ENCODE measurements around the gene C1S. TPM values are rescaled to one million over a fixed set of nuclear protein-coding genes. Genes with fewer than 3 reads are reported as not detected.
A peak's percentile ranks its signal among the peaks of the same experiment; 100 is the strongest.

The C1S gene
- total RNA-seq, 4 donors from 2014 or later = 58.1 to 90.8 (median 85.9) TPM

DNA sequence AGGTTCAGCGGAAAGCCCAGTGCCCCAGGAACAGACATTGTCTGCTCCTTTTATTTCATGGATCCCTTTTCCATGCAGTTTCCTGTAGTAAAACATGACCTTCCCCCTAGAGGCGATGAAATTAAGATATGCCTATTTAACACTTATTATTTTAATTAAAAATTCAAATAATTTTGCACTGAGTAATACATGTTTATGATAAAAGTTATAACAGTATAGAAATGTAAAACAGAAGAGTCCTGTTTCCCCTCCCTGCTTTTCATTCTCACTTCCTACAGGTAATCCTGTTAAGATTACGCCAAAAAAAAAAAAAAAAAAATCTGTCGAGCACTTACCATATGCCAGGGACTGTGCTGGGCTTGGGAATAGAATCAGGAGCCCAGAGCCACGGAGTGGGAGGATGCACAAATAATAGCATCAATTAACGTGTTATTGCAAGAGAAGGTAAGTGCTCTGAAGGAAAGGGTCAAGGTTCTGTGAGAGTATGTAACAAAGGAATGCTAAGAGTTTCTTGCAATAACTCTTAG, 41.4 kb upstream of the C1S start:
- intact Hi-C loops (cut with DNase I; ENCODE audit: low total_unique reads) = loop anchor here (1.0 to 5.0 kb wide), 3 partner anchors 95 to 267 kb away; partner anchors contain the start of gene MLF2
- in situ Hi-C loops (cut with MboI; ENCODE audit: low sequenced_read_pairs in 4 of 4) = no loop called here
- no peaks in the 10 kb centered on the region for H3K27me3 ChIP-seq
- H3K4me1 ChIP-seq = peaks cover 30 to 36% of the 10 kb centered on the region in 2 donors
- no peaks in the 10 kb centered on the region for H3K9me3 ChIP-seq
- ATAC-seq (no peak), DNase-seq (no peak)
- H3K36me3 ChIP-seq = no peaks in the 10 kb centered on the region
- TF ChIP-seq, protein P1, sequence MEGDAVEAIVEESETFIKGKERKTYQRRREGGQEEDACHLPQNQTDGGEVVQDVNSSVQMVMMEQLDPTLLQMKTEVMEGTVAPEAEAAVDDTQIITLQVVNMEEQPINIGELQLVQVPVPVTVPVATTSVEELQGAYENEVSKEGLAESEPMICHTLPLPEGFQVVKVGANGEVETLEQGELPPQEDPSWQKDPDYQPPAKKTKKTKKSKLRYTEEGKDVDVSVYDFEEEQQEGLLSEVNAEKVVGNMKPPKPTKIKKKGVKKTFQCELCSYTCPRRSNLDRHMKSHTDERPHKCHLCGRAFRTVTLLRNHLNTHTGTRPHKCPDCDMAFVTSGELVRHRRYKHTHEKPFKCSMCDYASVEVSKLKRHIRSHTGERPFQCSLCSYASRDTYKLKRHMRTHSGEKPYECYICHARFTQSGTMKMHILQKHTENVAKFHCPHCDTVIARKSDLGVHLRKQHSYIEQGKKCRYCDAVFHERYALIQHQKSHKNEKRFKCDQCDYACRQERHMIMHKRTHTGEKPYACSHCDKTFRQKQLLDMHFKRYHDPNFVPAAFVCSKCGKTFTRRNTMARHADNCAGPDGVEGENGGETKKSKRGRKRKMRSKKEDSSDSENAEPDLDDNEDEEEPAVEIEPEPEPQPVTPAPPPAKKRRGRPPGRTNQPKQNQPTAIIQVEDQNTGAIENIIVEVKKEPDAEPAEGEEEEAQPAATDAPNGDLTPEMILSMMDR (IDR thresholded peaks at IDR 0.05 in 4 of 5, conservative IDR thresholded peaks at IDR 0.05 in 1 of 5) = peak in 1 of 5 experiments; percentile 2
- no peak for TF ChIP-seq POLR2A (IDR thresholded peaks at IDR 0.05)
- H3K4me3 ChIP-seq = peak overlapping the region; percentile 49 to 95 (median 84)
- H3K27ac ChIP-seq = peak overlapping the region; percentile 91 to 98 (median 95)

DNA sequence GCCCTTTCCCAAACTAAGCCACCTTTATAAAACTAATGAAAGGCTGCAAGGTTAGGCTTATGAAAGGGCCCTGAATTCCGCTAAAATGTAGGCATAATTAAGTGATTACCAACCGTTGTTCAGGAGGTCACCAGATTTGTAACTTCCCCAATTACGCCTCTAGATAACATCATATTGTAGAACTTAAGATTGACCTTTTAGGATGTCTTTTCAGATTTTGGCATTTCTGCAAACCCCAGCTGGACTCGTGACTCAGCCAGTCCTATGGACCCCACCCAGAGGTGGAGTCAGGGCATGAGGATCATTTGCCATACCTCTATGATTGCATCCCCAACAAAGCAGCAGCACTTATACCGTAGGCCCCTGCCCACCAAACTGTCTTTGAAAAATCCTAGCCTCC, 38.6 kb upstream of the C1S start:
- no peaks in the 10 kb centered on the region for H3K27me3 ChIP-seq
- TF ChIP-seq, protein P1 (IDR thresholded peaks at IDR 0.05 in 4 of 5, conservative IDR thresholded peaks at IDR 0.05 in 1 of 5) = no peak
- no peak for TF ChIP-seq POLR2A (IDR thresholded peaks at IDR 0.05)
- no peak overlapping the region for H3K4me3 ChIP-seq
- DNase-seq = no peak
- H3K9me3 ChIP-seq = no peaks in the 10 kb centered on the region
- no peak overlapping the region for H3K27ac ChIP-seq
- in situ Hi-C loops (cut with MboI; ENCODE audit: low sequenced_read_pairs in 4 of 4) (no loop called here), intact Hi-C loops (cut with DNase I; ENCODE audit: low total_unique reads) (no loop called here)
- no peaks in the 10 kb centered on the region for H3K36me3 ChIP-seq
- ATAC-seq = no peak
- peaks cover 3 to 14% of the 10 kb centered on the region in 2 donors for H3K4me1 ChIP-seq

- Histone ChIP-seq H3K4me1 (peaks cover 0 to 5% of the 10 kb centered on the region in 2 donors), H3K27me3 (no peaks in the 10 kb centered on the region), H3K9me3 (no peaks in the 10 kb centered on the region), H3K27ac (no peak overlapping the region), H3K36me3 (no peaks in the 10 kb centered on the region), H3K4me3 (no peak overlapping the region)
- TF ChIP-seq, protein P1 (IDR thresholded peaks at IDR 0.05 in 4 of 5, conservative IDR thresholded peaks at IDR 0.05 in 1 of 5) = no peak
- no peak for TF ChIP-seq POLR2A (IDR thresholded peaks at IDR 0.05)
- ATAC-seq = no peak
- in situ Hi-C loops (cut with MboI; ENCODE audit: low sequenced_read_pairs in 4 of 4) = no loop called here
- intact Hi-C loops (cut with DNase I; ENCODE audit: low total_unique reads) = no loop called here
- no peak for DNase-seq
Observed at GRCh38 chr12:7023114-7023513, 37.4 kb upstream of the C1S start.

DNA sequence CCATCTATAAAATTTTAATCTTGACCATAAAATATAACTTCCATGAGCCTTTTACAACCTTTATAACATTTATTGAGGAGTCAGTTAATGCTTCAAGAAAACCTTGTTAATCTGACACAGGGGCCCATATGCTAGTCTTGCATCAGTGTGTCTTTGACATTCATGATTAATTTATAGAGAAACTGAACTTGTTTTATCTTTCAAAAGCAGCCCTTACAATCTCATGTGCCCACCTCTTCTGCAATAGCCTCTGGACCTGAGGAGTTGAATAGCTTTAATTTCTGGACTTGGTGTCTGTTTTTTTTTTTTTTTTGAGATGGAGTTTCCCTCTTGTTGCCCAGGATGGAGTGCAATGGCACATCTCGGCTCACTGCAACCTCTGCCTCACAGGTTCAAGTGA, 33.7 kb upstream of the C1S start:
- TF ChIP-seq, protein P1 (IDR thresholded peaks at IDR 0.05 in 4 of 5, conservative IDR thresholded peaks at IDR 0.05 in 1 of 5) = no peak
- TF ChIP-seq POLR2A (IDR thresholded peaks at IDR 0.05) = no peak
- Histone ChIP-seq H3K27me3 (no peaks in the 10 kb centered on the region), H3K9me3 (no peaks in the 10 kb centered on the region), H3K4me1 (no peaks in the 10 kb centered on the region), H3K36me3 (no peaks in the 10 kb centered on the region), H3K4me3 (no peak overlapping the region), H3K27ac (no peak overlapping the region)
- in situ Hi-C loops (cut with MboI; ENCODE audit: low sequenced_read_pairs in 4 of 4) (no loop called here), intact Hi-C loops (cut with DNase I; ENCODE audit: low total_unique reads) (no loop called here)
- DNase-seq (no peak), ATAC-seq (no peak)

DNA sequence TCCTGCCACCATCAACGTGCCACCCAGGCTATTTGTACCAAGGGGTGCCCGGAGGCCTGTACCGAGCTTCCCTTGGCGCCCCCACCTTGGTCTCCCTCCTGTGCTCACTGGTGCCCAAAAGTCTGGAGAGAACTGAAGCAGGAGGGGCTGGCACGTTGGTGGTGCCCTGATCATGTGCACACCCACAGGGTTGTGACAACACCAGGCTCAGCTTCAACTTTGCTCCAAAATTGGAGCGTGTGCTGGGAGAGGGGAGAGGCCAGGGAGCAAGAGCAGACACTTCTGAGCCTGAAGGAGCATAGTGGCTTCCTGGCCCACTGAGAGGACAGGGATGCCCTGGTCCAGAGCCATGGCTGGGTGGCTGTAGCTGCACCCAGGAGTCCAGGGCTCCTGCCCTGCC, 29.2 kb upstream of the C1S start:
- Histone ChIP-seq H3K36me3 (no peaks in the 10 kb centered on the region), H3K9me3 (no peaks in the 10 kb centered on the region), H3K27me3 (no peaks in the 10 kb centered on the region), H3K4me1 (no peaks in the 10 kb centered on the region), H3K4me3 (no peak overlapping the region), H3K27ac (no peak overlapping the region)
- DNase-seq = no peak
- intact Hi-C loops (cut with DNase I; ENCODE audit: low total_unique reads) = no loop called here
- TF ChIP-seq, protein P1 (IDR thresholded peaks at IDR 0.05 in 4 of 5, conservative IDR thresholded peaks at IDR 0.05 in 1 of 5) = no peak
- TF ChIP-seq POLR2A (IDR thresholded peaks at IDR 0.05) = no peak
- ATAC-seq = no peak
- in situ Hi-C loops (cut with MboI; ENCODE audit: low sequenced_read_pairs in 4 of 4) = no loop called here

Data from gastrocnemius medialis (tissue), 4 donors.